GM12878 (cell line): ENCODE results near the gene PGLYRP3. TPM values are rescaled to one million over a fixed set of nuclear protein-coding genes. Genes with fewer than 3 reads are reported as not detected.

Experiments used
- ATAC-seq: fragments of 200-7000 bp; cut with Tn5 transposase; 3 replicates; pipeline ENCODE4 v1.9.1; 2020; ENCODE audit warnings: mild to moderate bottlenecking, moderate library complexity
- BruUV-seq: library from RNA; stranded (reverse); fragments of 400-500 nt; replicated peaks from 2 replicates; lab custom pipeline; 2021; lab: Mats Ljungman, UMichigan
- CTCF ChIA-PET: fragments of 300-600 bp; sonication (Branson Sonifier 250); formaldehyde crosslinking; extraction: SDS; loops from one replicate; lab custom pipeline; 2021; ENCODE audit warnings: inconsistent platforms; lab: Yijun Ruan, JAX
- POLR2A ChIA-PET: fragments of 350-600 bp; formaldehyde crosslinking; extraction: SDS; loops from one replicate; lab custom pipeline; 2021; ENCODE audit warnings: inconsistent platforms; lab: Charles Lee
- RAD21 ChIA-PET: fragments of 300-600 bp; sonication (Branson Sonifier 250); formaldehyde crosslinking; loops from one replicate; lab custom pipeline; 2023; ENCODE audit warnings: antibody characterized with exemption; ENCODE audit not compliant: unreplicated experiment; lab: Charles Lee
- SMC1A ChIA-PET: fragments of 300-600 bp; sonication (Branson Sonifier 250); formaldehyde crosslinking; loops from one replicate; lab custom pipeline; 2023; ENCODE audit not compliant: unreplicated experiment, uncharacterized antibody; lab: Charles Lee
- DNase-seq: peaks from one replicate; pipeline ENCODE4 v3.0.0-alpha.2; 2011; ENCODE audit warnings: low read depth, low spot score
- FAIRE-seq: peaks from 3 replicates; lab custom pipeline; 2011; peaks lifted over from hg19 to GRCh38; lab: Jason Lieb, UNC
- H2AFZ ChIP-seq: 2 replicates; pipeline ENCODE4 v1.6.0; 2011; ENCODE audit warnings: low read depth, low read length, control low read depth; ENCODE audit not compliant: control insufficient read depth
- H3K27ac ChIP-seq: 2 replicates; pipeline ENCODE4 v1.5.1; 2011; ENCODE audit warnings: control low read depth; ENCODE audit not compliant: control insufficient read depth, insufficient read depth
- H3K27me3 ChIP-seq, 2 experiments: replicated peaks in 1 of 2; 2 replicates each; pipeline versions ENCODE4 v1.6.0 to v1.6.1; 2011; ENCODE audit warnings: low read length in 1 of 2; ENCODE audit not compliant: control insufficient read depth in 2 of 2, insufficient read depth in 2 of 2
- H3K36me3 ChIP-seq, 2 experiments: 2 replicates each; pipeline ENCODE4 v1.5.1; 2011; ENCODE audit warnings: low read length in 1 of 2; ENCODE audit not compliant: control insufficient read depth in 2 of 2, insufficient read depth in 2 of 2
- H3K4me1 ChIP-seq: 2 replicates; pipeline ENCODE4 v1.6.1; 2011; ENCODE audit warnings: mild to moderate bottlenecking, low read length, moderate library complexity, mixed read lengths; ENCODE audit not compliant: control insufficient read depth, insufficient read depth
- H3K4me2 ChIP-seq: 2 replicates; pipeline ENCODE4 v1.6.0; 2011; ENCODE audit warnings: control low read depth; ENCODE audit not compliant: control insufficient read depth, insufficient read depth
- H3K4me3 ChIP-seq: fragments of 200-600 bp; sonication (generic); 2 replicates; pipeline ENCODE4 v1.5.1; 2016
- H3K79me2 ChIP-seq: 2 replicates; pipeline ENCODE4 v1.6.0; 2011; ENCODE audit warnings: low read length; ENCODE audit not compliant: control insufficient read depth, insufficient read depth
- H3K9ac ChIP-seq: 2 replicates; pipeline ENCODE4 v1.8.0; 2011; ENCODE audit warnings: low read length, control low read depth, mixed read lengths; ENCODE audit not compliant: control insufficient read depth, insufficient read depth
- H3K9me3 ChIP-seq: replicated peaks from 3 replicates; pipeline ENCODE4 v1.5.1; 2011; ENCODE audit warnings: mild to moderate bottlenecking, low read length; ENCODE audit not compliant: control insufficient read depth, insufficient read depth
- H4K20me1 ChIP-seq: 2 replicates; pipeline ENCODE4 v1.6.0; 2011; ENCODE audit not compliant: control insufficient read depth, insufficient read depth
- CTCF ChIP-seq, 3 experiments: IDR thresholded peaks in 2 of 3; conservative IDR thresholded peaks in 1 of 3; 2 replicates each; pipeline ENCODE4 v1.5.1; 2011; ENCODE audit warnings: low read depth in 3 of 3, low read length in 3 of 3, mild to moderate bottlenecking in 3 of 3, control low read depth in 2 of 3, moderate library complexity in 2 of 3, inconsistent platforms in 1 of 3, mixed read lengths in 1 of 3; ENCODE audit not compliant: control insufficient read depth in 2 of 3, insufficient read depth in 1 of 3; ENCODE audit errors: extremely low read depth in 1 of 3
- DPF2 ChIP-seq: fragments of 450-650 bp; IDR thresholded peaks from 2 replicates; pipeline ENCODE4 v1.6.1; 2017; ENCODE audit warnings: mild to moderate bottlenecking
- GATAD2B ChIP-seq: fragments of 450-650 bp; conservative IDR thresholded peaks from 2 replicates; pipeline ENCODE4 v1.6.1; 2017; ENCODE audit warnings: low read depth, mild to moderate bottlenecking, moderate library complexity
- HCFC1 ChIP-seq: fragments of 150-350 bp; IDR thresholded peaks from 2 replicates; pipeline ENCODE4 v1.6.1; 2014; ENCODE audit warnings: low read length
- IRF4 ChIP-seq: IDR thresholded peaks from 2 replicates; pipeline ENCODE4 v1.6.1; 2011; ENCODE audit warnings: low read depth, low read length
- RUNX3 ChIP-seq: IDR thresholded peaks from 2 replicates; pipeline ENCODE4 v1.6.1; 2012; ENCODE audit warnings: low read length, inconsistent platforms
- SMARCA5 ChIP-seq: fragments of 450-650 bp; IDR thresholded peaks from 2 replicates; pipeline ENCODE4 v1.6.1; 2017; ENCODE audit warnings: mild to moderate bottlenecking
- SMC3 ChIP-seq: IDR thresholded peaks from 2 replicates; pipeline ENCODE4 v1.6.1; 2011; ENCODE audit warnings: low read length, improper control_type of control experiment, borderline replicate concordance
- TBL1XR1 ChIP-seq: IDR thresholded peaks from 2 replicates; pipeline ENCODE4 v1.6.1; 2012; ENCODE audit warnings: low read depth, low read length, improper control_type of control experiment
- TCF12 ChIP-seq: IDR thresholded peaks from 2 replicates; pipeline ENCODE4 v1.6.1; 2011; ENCODE audit warnings: low read depth, mild to moderate bottlenecking, low read length
- USF1 ChIP-seq: IDR thresholded peaks from 2 replicates; pipeline ENCODE4 v1.6.1; 2011; ENCODE audit warnings: borderline replicate concordance, low read depth, mild to moderate bottlenecking, moderate library complexity, mixed read lengths, low read length; ENCODE audit not compliant: insufficient read depth; ENCODE audit errors: extremely low read length
- WRNIP1 ChIP-seq: IDR thresholded peaks from 2 replicates; pipeline ENCODE4 v1.6.1; 2011; ENCODE audit warnings: low read depth, low read length, improper control_type of control experiment, borderline replicate concordance
- ZZZ3 ChIP-seq: IDR thresholded peaks from 2 replicates; pipeline ENCODE4 v1.6.1; 2011; ENCODE audit warnings: low read depth; ENCODE audit not compliant: control insufficient read depth, insufficient read length
- WGBS: methylation state at CpG from one replicate; pipeline ENCODE4 v1.1.6; 2016; ENCODE audit warnings: low lambda C conversion rate; ENCODE audit not compliant: insufficient replicate concordance, insufficient coverage; ENCODE audit errors: missing lambda C conversion rate; 5-methylcytosine and 5-hydroxymethylcytosine counted together
- in situ Hi-C: fragments of 300-500 bp; cut with MboI; formaldehyde crosslinking; loops from 9 replicates; pipeline ENCODE4 v1.14.3; 2018; ENCODE audit warnings: mixed read lengths
- intact Hi-C: fragments of 100-400 bp; cut with micrococcal nuclease; formaldehyde crosslinking; loops from one replicate; pipeline ENCODE4 v1.14.2; 2022; ENCODE audit not compliant: unreplicated experiment
- polyA plus RNA-seq, 11 experiments: library from polyadenylated mRNA; depleted of rRNA in 4 of 11; unstranded in 6 of 11; stranded (reverse) in 5 of 11; fragments of >200 nt; fragmentation: Nextera tagmentation in 4 of 11; fragmentation: Illumina TruSeq in 1 of 11; extraction: Ambion mirVana in 4 of 11; extraction: Trizol in 1 of 11; gene quantifications; 1 replicate in 1 of 11; 2 replicates in 10 of 11; pipeline versions ENCODE4 v1.2.1 to v1.2.3, GENCODE V29; 2011 to 2016; ENCODE audit warnings: inconsistent platforms in 2 of 11, missing spikeins in 2 of 11, low read depth in 1 of 11
- total RNA-seq, 4 experiments: library from RNA; depleted of rRNA in 3 of 4; stranded (reverse); fragments of >200 nt in 3 of 4; fragmentation: Illumina TruSeq in 1 of 4; extraction: Trizol in 1 of 4; gene quantifications; 2 replicates each; pipeline versions ENCODE4 v1.2.1 to v1.2.3, GENCODE V29; 2013 to 2021
- TF ChIP-seq, protein P1 (sequence below): IDR thresholded peaks from 2 replicates; pipeline ENCODE4 v1.6.1; 2011; ENCODE audit warnings: low read depth, low read length, improper control_type of control experiment, borderline replicate concordance
- TF ChIP-seq, protein P2 (sequence below): IDR thresholded peaks from 2 replicates; pipeline ENCODE4 v1.6.1; 2011; ENCODE audit warnings: mild to moderate bottlenecking, low read depth, low read length, moderate library complexity; ENCODE audit not compliant: insufficient replicate concordance

PGLYRP3 gene
- total and polyA plus RNA-seq, 10 of the 15 experiments (the other 5 are each of a cell fraction or from before 2014, with no cell fraction given): 0.10 to 0.49 (median 0.18) TPM; not detected in 7

GRCh38 chr1:153277852-153278251 is 34.9 kb downstream of the PGLYRP3 start:
- SMC1A ChIA-PET: interaction anchor here (0.7 to 3.1 kb wide), 17 partner anchors 10 to 407 kb away, joined by 3 to 23 read pairs (median 4); no protein-coding TSS in a partner anchor
- DNase-seq: no peak
- intact Hi-C loops: loop anchor here (1.0 to 5.0 kb wide), 3 partner anchors 40 to 626 kb away; no protein-coding TSS in a partner anchor
- peak; percentile 92 for FAIRE-seq
- no peaks in the 10 kb centered on the region for H4K20me1 ChIP-seq
- RAD21 ChIA-PET: interaction anchor here (0.6 to 1.4 kb wide), 7 partner anchors 14 to 627 kb away, joined by 3 to 5 read pairs (median 4); no protein-coding TSS in a partner anchor
- H3K27ac ChIP-seq: no peak overlapping the region
- peaks cover under 1% of the 10 kb centered on the region; the same call in 1 of the 2 replicates for H3K4me1 ChIP-seq
- 0% methylated on average over 2 of the region's 2 CpGs for WGBS
- peak; percentile 99 for ATAC-seq
- POLR2A ChIA-PET: no interaction called here
- H3K4me2 ChIP-seq: no peak overlapping the region
- no peak overlapping the region for H3K4me3 ChIP-seq
- no peaks in the 10 kb centered on the region for H3K36me3 ChIP-seq
- no peak overlapping the region for H2AFZ ChIP-seq
- no peaks in the 10 kb centered on the region for H3K79me2 ChIP-seq
- CTCF ChIA-PET: interaction anchor here (0.6 to 6.2 kb wide), 22 partner anchors 10 to 1144 kb away, joined by 3 to 69 read pairs (median 5); partner anchors contain the start of gene SMCP
- in situ Hi-C loops: no loop called here
- BruUV-seq: no TSS peak
- H3K9ac ChIP-seq: no peak overlapping the region
- no peaks in the 10 kb centered on the region for H3K27me3 ChIP-seq
- no peaks in the 10 kb centered on the region for H3K9me3 ChIP-seq
- TF ChIP-seq, protein P1, sequence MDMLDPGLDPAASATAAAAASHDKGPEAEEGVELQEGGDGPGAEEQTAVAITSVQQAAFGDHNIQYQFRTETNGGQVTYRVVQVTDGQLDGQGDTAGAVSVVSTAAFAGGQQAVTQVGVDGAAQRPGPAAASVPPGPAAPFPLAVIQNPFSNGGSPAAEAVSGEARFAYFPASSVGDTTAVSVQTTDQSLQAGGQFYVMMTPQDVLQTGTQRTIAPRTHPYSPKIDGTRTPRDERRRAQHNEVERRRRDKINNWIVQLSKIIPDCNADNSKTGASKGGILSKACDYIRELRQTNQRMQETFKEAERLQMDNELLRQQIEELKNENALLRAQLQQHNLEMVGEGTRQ: no peak
- TF ChIP-seq WRNIP1 (no peak), GATAD2B (no peak), USF1 (peak; percentile 58), IRF4 (0 out of 2 replicates have a peak, but pooled peaks have one; percentile 27), RUNX3 (peak; percentile 9; the same call in 1 of the 2 replicates), CTCF (IDR thresholded peaks at IDR 0.05 in 2 of 3, conservative IDR thresholded peaks at IDR 0.05 in 1 of 3; ENCODE audit: control insufficient read depth in 2 of 3, extremely low read depth in 1 of 3, insufficient read depth in 1 of 3, low read depth in 3 of 3, low read length in 3 of 3) (peak; percentile 87 to 91 (median 90)), TCF12 (peak; percentile 52; the same call in 1 of the 2 replicates), SMC3 (peak; percentile 81; the same call in 1 of the 2 replicates), HCFC1 (no peak), SMARCA5 (peak; percentile 84), ZZZ3 (no peak), DPF2 (no peak), TBL1XR1 (no peak)
- TF ChIP-seq, protein P2, sequence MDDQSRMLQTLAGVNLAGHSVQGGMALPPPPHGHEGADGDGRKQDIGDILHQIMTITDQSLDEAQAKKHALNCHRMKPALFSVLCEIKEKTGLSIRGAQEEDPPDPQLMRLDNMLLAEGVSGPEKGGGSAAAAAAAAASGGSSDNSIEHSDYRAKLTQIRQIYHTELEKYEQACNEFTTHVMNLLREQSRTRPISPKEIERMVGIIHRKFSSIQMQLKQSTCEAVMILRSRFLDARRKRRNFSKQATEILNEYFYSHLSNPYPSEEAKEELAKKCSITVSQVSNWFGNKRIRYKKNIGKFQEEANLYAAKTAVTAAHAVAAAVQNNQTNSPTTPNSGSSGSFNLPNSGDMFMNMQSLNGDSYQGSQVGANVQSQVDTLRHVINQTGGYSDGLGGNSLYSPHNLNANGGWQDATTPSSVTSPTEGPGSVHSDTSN: no peak
